ENCODE measurements around the gene SSBP2. TPM values are rescaled to one million over a fixed set of nuclear protein-coding genes. Genes with fewer than 3 reads are reported as not detected.

Gene SSBP2
- total and polyA plus RNA-seq, 2 donors (not counting 3 experiments of a cell fraction or from before 2014, with no cell fraction given), result 9.6 to 11.5 TPM

- peak; percentile 76 for FAIRE-seq
- peak; percentile 85 for DNase-seq (ENCODE audit: low read depth, low spot score)
Observed at GRCh38 chr5:81552852-81553566, 197.9 kb downstream of the SSBP2 start.

More at GRCh38 chr5:81552852-81553566, 197.9 kb downstream of the SSBP2 start:
- H3K4me1 ChIP-seq (ENCODE audit: control insufficient read depth, extremely low read depth, insufficient read depth, low read length), result peaks cover 28% of the 10 kb centered on the region
- H3K9ac ChIP-seq (replicated peaks; ENCODE audit: extremely low read depth, insufficient read depth, low read length), result peak overlapping the region; percentile 60
- peak overlapping the region in 1 of 3 experiments; percentile 18 for H3K4me3 ChIP-seq (replicated peaks in 1 of 3; ENCODE audit: insufficient read depth in 1 of 3, low read depth in 1 of 3, low read length in 3 of 3)
- H3K36me3 ChIP-seq (ENCODE audit: control insufficient read depth in 2 of 2, extremely low read depth in 1 of 2, insufficient read depth in 2 of 2, low read length in 2 of 2), result no peaks in the 10 kb centered on the region
- H3K9me3 ChIP-seq (replicated peaks; ENCODE audit: control insufficient read depth, insufficient read depth, low read length), result no peaks in the 10 kb centered on the region
- dilution Hi-C loops (cut with MboI; ENCODE audit: extremely low pct_ligation_motif_present, low sequenced_read_pairs), result no loop called here
- no peaks in the 10 kb centered on the region for H3K79me2 ChIP-seq (ENCODE audit: control insufficient read depth, insufficient read depth, low read length)
- no peak overlapping the region for H2AFZ ChIP-seq (ENCODE audit: low read depth, low read length)
- intact Hi-C loops (cut with micrococcal nuclease), result loop anchor here (1.0 to 2.0 kb wide), 8 partner anchors 26 to 420 kb away; partner anchors contain the start of genes ATG10 and SSBP2
- peak overlapping the region; percentile 79 for H3K27ac ChIP-seq (ENCODE audit: insufficient read depth, low read depth, low read length)
- peak overlapping the region; percentile 97 for H3K4me2 ChIP-seq (ENCODE audit: insufficient read depth, low read length)
- TSS peak; percentile 49 for BruUV-seq (replicated peaks)
- ChIA-PET CTCF (interaction anchor here (0.6 to 1.6 kb wide), 9 partner anchors 15 to 299 kb away, joined by 3 to 6 read pairs (median 3); partner anchors contain the start of gene SSBP2), POLR2A (no interaction called here)
- TF ChIP-seq POLR2AphosphoS5 (IDR thresholded peaks at IDR 0.05; ENCODE audit: insufficient read depth, low read depth, low read length) (peak; percentile 43), MAX (IDR thresholded peaks at IDR 0.05; ENCODE audit: insufficient read depth, insufficient read length) (no peak), CTCF (IDR thresholded peaks at IDR 0.05; ENCODE audit: extremely low read depth in 1 of 2, insufficient read depth in 1 of 2, low read depth in 1 of 2, low read length in 2 of 2) (no peak), JUN (IDR thresholded peaks at IDR 0.05; ENCODE audit: borderline replicate concordance, insufficient read depth, insufficient read length, low read depth) (peak; percentile 90), GATA2 (IDR thresholded peaks at IDR 0.05; ENCODE audit: insufficient read depth, insufficient read length, low read depth, low read length) (peak; percentile 71), FOS (IDR thresholded peaks at IDR 0.05; ENCODE audit: borderline replicate concordance, insufficient read depth, low read length) (peak; percentile 89), POLR2A (IDR thresholded peaks at IDR 0.05; ENCODE audit: low read depth, low read length) (no peak), EZH2 (IDR thresholded peaks at IDR 0.05; ENCODE audit: borderline replicate concordance, low read depth, low read length, severe bottlenecking) (no peak), MYC (IDR thresholded peaks at IDR 0.05; ENCODE audit: low read depth, low read length) (no peak)
- no peaks in the 10 kb centered on the region for H3K9me1 ChIP-seq (replicated peaks; ENCODE audit: control insufficient read depth, extremely low read depth, insufficient read depth, low read length)
- no peaks in the 10 kb centered on the region for H3K27me3 ChIP-seq (ENCODE audit: control insufficient read depth in 2 of 2, insufficient read depth in 2 of 2, low read length in 2 of 2)
- no peaks in the 10 kb centered on the region for H4K20me1 ChIP-seq (replicated peaks; ENCODE audit: control insufficient read depth, extremely low read depth, insufficient read depth, low read length)
